Panc1 (cell line): Measurements from ENCODE around the gene RAPGEF1.

ENCODE experiments used
- POLR2AphosphoS5 ChIP-seq: IDR thresholded peaks from 2 replicates; pipeline ENCODE4 v1.6.1; 2012; ENCODE audit warnings: mild to moderate bottlenecking, low read depth, low read length, moderate library complexity
- TCF7L2 ChIP-seq: IDR thresholded peaks from 2 replicates; pipeline ENCODE4 v1.6.1; 2011; ENCODE audit warnings: mild to moderate bottlenecking, low read depth, low read length, inconsistent platforms
- TF ChIP-seq, protein P1 (sequence below): fragments of 450-650 bp; IDR thresholded peaks from 2 replicates; pipeline ENCODE4 v1.5.1; 2017; ENCODE audit warnings: mild to moderate bottlenecking
- TF ChIP-seq, protein P2 (sequence below), 2 experiments: IDR thresholded peaks; 2 replicates each; pipeline ENCODE4 v1.6.1; 2011 to 2012; ENCODE audit warnings: low read depth in 2 of 2, control low read depth in 1 of 2, low read length in 1 of 2, mild to moderate bottlenecking in 1 of 2, moderate library complexity in 1 of 2; ENCODE audit not compliant: insufficient read depth in 1 of 2

DNA sequence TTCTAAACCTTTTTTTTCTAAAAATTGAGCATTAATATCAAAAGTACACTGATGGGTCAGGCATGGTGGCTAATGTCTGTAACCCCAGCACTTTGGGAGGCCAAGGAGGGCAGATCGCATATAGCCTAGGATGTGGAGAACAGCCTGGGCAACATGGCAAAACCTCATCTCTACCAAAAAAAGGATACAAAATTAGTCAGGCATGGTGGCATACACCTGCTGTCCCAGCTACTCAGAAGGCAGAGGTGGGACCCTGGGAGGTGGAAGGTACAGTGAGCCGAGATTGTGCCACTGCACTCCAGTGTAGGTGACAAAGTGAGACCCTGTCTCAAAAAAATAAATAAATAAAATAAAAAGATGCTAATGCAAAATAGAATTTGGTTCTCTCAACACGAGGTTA lies 49.4 kb downstream of the RAPGEF1 start:
- TF ChIP-seq, protein P1, sequence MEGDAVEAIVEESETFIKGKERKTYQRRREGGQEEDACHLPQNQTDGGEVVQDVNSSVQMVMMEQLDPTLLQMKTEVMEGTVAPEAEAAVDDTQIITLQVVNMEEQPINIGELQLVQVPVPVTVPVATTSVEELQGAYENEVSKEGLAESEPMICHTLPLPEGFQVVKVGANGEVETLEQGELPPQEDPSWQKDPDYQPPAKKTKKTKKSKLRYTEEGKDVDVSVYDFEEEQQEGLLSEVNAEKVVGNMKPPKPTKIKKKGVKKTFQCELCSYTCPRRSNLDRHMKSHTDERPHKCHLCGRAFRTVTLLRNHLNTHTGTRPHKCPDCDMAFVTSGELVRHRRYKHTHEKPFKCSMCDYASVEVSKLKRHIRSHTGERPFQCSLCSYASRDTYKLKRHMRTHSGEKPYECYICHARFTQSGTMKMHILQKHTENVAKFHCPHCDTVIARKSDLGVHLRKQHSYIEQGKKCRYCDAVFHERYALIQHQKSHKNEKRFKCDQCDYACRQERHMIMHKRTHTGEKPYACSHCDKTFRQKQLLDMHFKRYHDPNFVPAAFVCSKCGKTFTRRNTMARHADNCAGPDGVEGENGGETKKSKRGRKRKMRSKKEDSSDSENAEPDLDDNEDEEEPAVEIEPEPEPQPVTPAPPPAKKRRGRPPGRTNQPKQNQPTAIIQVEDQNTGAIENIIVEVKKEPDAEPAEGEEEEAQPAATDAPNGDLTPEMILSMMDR, result no peak
- TF ChIP-seq POLR2AphosphoS5 (no peak), TCF7L2 (no peak)
- TF ChIP-seq, protein P2, sequence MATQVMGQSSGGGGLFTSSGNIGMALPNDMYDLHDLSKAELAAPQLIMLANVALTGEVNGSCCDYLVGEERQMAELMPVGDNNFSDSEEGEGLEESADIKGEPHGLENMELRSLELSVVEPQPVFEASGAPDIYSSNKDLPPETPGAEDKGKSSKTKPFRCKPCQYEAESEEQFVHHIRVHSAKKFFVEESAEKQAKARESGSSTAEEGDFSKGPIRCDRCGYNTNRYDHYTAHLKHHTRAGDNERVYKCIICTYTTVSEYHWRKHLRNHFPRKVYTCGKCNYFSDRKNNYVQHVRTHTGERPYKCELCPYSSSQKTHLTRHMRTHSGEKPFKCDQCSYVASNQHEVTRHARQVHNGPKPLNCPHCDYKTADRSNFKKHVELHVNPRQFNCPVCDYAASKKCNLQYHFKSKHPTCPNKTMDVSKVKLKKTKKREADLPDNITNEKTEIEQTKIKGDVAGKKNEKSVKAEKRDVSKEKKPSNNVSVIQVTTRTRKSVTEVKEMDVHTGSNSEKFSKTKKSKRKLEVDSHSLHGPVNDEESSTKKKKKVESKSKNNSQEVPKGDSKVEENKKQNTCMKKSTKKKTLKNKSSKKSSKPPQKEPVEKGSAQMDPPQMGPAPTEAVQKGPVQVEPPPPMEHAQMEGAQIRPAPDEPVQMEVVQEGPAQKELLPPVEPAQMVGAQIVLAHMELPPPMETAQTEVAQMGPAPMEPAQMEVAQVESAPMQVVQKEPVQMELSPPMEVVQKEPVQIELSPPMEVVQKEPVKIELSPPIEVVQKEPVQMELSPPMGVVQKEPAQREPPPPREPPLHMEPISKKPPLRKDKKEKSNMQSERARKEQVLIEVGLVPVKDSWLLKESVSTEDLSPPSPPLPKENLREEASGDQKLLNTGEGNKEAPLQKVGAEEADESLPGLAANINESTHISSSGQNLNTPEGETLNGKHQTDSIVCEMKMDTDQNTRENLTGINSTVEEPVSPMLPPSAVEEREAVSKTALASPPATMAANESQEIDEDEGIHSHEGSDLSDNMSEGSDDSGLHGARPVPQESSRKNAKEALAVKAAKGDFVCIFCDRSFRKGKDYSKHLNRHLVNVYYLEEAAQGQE (IDR thresholded peaks at IDR 0.05; ENCODE audit: insufficient read depth in 1 of 2, low read depth in 2 of 2, low read length in 1 of 2), result no peak
